ENCODE results near the gene KRTAP5-7. TPM values are rescaled to one million over a fixed set of nuclear protein-coding genes. Genes with fewer than 3 reads are reported as not detected.

Gene KRTAP5-7
- polyA plus RNA-seq, 1 donor from 2014 or later, result 0.56 TPM

DNA sequence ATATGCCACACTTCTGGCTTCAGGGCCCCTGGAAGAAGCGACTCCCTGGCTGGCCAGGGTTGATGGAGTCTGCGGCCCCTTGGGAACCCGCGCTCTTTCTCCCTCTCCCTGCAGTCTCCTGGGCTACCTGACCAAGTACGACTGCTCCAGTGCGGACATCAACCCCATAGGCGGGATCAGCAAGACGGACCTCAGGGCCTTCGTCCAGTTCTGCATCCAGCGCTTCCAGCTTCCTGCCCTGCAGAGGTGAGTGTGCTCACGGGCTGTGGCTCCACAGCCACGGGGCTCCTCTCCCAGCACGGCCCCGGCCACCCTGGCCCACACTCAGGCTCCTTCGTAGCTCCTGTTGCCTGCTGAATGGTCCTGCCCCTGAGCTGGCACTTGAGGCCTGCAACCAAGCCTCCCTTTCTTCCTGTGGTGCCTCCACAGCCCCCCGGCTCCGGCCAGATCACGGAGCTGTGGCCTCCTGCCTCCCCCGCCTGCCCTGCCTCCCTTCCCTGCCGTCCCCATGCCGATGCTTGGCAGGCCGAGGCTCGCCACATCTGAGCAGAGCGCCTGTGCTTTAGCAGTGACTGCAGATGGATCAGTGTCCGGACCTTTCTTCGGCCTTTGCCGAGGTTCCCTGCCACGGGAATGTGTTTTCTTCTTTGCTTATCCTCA is 36.2 kb upstream of the KRTAP5-7 start:
- no peaks in the 10 kb centered on the region for H4K20me1 ChIP-seq (ENCODE audit: insufficient read depth)
- no peaks in the 10 kb centered on the region for H3K9me3 ChIP-seq (ENCODE audit: low read length)
- H3K27me3 ChIP-seq (ENCODE audit: insufficient read depth, low read depth, low read length), result no peaks in the 10 kb centered on the region
- H3K27ac ChIP-seq (ENCODE audit: low read length), result no peak overlapping the region
- no peak overlapping the region for H3K9ac ChIP-seq (ENCODE audit: low read length)
- no peak overlapping the region for H2AFZ ChIP-seq (ENCODE audit: low read depth, low read length)
- H3K36me3 ChIP-seq (ENCODE audit: insufficient read depth, low read length), result no peaks in the 10 kb centered on the region
- H3K79me2 ChIP-seq (replicated peaks; ENCODE audit: insufficient read depth, low read length), result no peaks in the 10 kb centered on the region
- H3K4me2 ChIP-seq (ENCODE audit: low read length), result no peak overlapping the region
- TF ChIP-seq EZH2 (IDR thresholded peaks at IDR 0.05; ENCODE audit: borderline replicate concordance, insufficient read depth, low read length, poor library complexity, severe bottlenecking), result no peak
- TF ChIP-seq, protein P1, sequence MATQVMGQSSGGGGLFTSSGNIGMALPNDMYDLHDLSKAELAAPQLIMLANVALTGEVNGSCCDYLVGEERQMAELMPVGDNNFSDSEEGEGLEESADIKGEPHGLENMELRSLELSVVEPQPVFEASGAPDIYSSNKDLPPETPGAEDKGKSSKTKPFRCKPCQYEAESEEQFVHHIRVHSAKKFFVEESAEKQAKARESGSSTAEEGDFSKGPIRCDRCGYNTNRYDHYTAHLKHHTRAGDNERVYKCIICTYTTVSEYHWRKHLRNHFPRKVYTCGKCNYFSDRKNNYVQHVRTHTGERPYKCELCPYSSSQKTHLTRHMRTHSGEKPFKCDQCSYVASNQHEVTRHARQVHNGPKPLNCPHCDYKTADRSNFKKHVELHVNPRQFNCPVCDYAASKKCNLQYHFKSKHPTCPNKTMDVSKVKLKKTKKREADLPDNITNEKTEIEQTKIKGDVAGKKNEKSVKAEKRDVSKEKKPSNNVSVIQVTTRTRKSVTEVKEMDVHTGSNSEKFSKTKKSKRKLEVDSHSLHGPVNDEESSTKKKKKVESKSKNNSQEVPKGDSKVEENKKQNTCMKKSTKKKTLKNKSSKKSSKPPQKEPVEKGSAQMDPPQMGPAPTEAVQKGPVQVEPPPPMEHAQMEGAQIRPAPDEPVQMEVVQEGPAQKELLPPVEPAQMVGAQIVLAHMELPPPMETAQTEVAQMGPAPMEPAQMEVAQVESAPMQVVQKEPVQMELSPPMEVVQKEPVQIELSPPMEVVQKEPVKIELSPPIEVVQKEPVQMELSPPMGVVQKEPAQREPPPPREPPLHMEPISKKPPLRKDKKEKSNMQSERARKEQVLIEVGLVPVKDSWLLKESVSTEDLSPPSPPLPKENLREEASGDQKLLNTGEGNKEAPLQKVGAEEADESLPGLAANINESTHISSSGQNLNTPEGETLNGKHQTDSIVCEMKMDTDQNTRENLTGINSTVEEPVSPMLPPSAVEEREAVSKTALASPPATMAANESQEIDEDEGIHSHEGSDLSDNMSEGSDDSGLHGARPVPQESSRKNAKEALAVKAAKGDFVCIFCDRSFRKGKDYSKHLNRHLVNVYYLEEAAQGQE (IDR thresholded peaks at IDR 0.05; ENCODE audit: borderline replicate concordance), result no peak
- TF ChIP-seq, protein P2, sequence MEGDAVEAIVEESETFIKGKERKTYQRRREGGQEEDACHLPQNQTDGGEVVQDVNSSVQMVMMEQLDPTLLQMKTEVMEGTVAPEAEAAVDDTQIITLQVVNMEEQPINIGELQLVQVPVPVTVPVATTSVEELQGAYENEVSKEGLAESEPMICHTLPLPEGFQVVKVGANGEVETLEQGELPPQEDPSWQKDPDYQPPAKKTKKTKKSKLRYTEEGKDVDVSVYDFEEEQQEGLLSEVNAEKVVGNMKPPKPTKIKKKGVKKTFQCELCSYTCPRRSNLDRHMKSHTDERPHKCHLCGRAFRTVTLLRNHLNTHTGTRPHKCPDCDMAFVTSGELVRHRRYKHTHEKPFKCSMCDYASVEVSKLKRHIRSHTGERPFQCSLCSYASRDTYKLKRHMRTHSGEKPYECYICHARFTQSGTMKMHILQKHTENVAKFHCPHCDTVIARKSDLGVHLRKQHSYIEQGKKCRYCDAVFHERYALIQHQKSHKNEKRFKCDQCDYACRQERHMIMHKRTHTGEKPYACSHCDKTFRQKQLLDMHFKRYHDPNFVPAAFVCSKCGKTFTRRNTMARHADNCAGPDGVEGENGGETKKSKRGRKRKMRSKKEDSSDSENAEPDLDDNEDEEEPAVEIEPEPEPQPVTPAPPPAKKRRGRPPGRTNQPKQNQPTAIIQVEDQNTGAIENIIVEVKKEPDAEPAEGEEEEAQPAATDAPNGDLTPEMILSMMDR (IDR thresholded peaks at IDR 0.05; ENCODE audit: poor library complexity, severe bottlenecking), result no peak
- no peak for TF ChIP-seq EP300 (conservative IDR thresholded peaks at IDR 0.05; ENCODE audit: poor library complexity, severe bottlenecking)
- TF ChIP-seq POLR2AphosphoS5 (IDR thresholded peaks at IDR 0.05), result no peak
- TF ChIP-seq SMC3 (conservative IDR thresholded peaks at IDR 0.05; ENCODE audit: poor library complexity), result no peak
- no peak for TF ChIP-seq RAD21 (conservative IDR thresholded peaks at IDR 0.05)
- H3K4me3 ChIP-seq (ENCODE audit: low read length), result no peak overlapping the region
- no peaks in the 10 kb centered on the region for H3K9me2 ChIP-seq (ENCODE audit: insufficient read depth, low read length)
- H3F3A ChIP-seq (ENCODE audit: insufficient read depth, low read length, poor library complexity, severe bottlenecking), result no peaks in the 10 kb centered on the region

DNA sequence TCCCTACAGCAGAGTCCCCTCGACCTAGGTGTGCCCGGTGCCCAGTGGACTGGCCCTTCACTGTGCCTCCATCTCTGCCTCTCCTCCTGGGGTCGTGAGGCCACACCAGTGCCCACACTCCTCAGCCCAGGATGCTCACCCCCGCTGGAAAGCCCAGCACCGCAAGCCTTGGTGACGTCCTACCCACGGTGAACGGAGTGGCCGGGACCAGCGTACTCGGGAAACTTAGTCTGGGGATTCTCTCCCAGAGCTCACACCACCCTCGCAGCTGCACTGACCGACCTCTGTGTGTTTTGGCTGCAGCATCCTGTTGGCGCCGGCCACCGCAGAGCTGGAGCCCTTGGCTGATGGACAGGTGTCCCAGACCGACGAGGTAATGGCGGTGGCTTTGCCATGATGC is 35.5 kb upstream of the KRTAP5-7 start:
- H2AFZ ChIP-seq (ENCODE audit: low read depth, low read length), result no peak overlapping the region

More for the DNA sequence above, 35.5 kb upstream of the KRTAP5-7 start:
- no peaks in the 10 kb centered on the region for H4K20me1 ChIP-seq (ENCODE audit: insufficient read depth)
- H3F3A ChIP-seq (ENCODE audit: insufficient read depth, low read length, poor library complexity, severe bottlenecking), result no peaks in the 10 kb centered on the region
- no peak for TF ChIP-seq TAF1 (IDR thresholded peaks at IDR 0.05; ENCODE audit: low read depth)
- TF ChIP-seq EZH2 (IDR thresholded peaks at IDR 0.05; ENCODE audit: borderline replicate concordance, insufficient read depth, low read length, poor library complexity, severe bottlenecking), result no peak
- TF ChIP-seq, protein P2 (IDR thresholded peaks at IDR 0.05; ENCODE audit: poor library complexity, severe bottlenecking), result no peak
- TF ChIP-seq EP300 (conservative IDR thresholded peaks at IDR 0.05; ENCODE audit: poor library complexity, severe bottlenecking), result no peak
- TF ChIP-seq POLR2AphosphoS5 (IDR thresholded peaks at IDR 0.05), result no peak
- TF ChIP-seq SMC3 (conservative IDR thresholded peaks at IDR 0.05; ENCODE audit: poor library complexity), result no peak
- TF ChIP-seq, protein P1 (IDR thresholded peaks at IDR 0.05; ENCODE audit: borderline replicate concordance), result no peak
- no peaks in the 10 kb centered on the region for H3K9me3 ChIP-seq (ENCODE audit: low read length)
- no peaks in the 10 kb centered on the region for H3K27me3 ChIP-seq (ENCODE audit: insufficient read depth, low read depth, low read length)
- H3K4me2 ChIP-seq (ENCODE audit: low read length), result no peak overlapping the region
- H3K9ac ChIP-seq (ENCODE audit: low read length), result no peak overlapping the region
- H3K36me3 ChIP-seq (ENCODE audit: insufficient read depth, low read length), result no peaks in the 10 kb centered on the region
- H3K79me2 ChIP-seq (replicated peaks; ENCODE audit: insufficient read depth, low read length), result no peaks in the 10 kb centered on the region
- no peaks in the 10 kb centered on the region for H3K9me2 ChIP-seq (ENCODE audit: insufficient read depth, low read length)
- no peak overlapping the region for H3K27ac ChIP-seq (ENCODE audit: low read length)
- no peak overlapping the region for H3K4me3 ChIP-seq (ENCODE audit: low read length)

Data from neural cell (in vitro differentiated cells).